Activated CD8-positive, alpha-beta memory T cell treated with anti-CD3 and anti-CD28 coated beads, Interleukin-2, amount 50 U/mL, for 24 hours (primary cell): ENCODE measurements around the gene MAP2K5.
A peak's percentile ranks its signal among the peaks of the same experiment; 100 is the strongest.

Experiments used
- DNase-seq: peaks from one replicate; pipeline ENCODE4 v3.0.0-alpha.2; 2020; ENCODE audit errors: extremely low read depth

The MAP2K5 gene

GRCh38 chr15:67782691-67782991, 240.1 kb downstream of the MAP2K5 start:
- DNase-seq: no peak

- peak; percentile 5 for DNase-seq
These were observed 240.8 kb downstream of the MAP2K5 start for GRCh38 chr15:67783303-67783702.

GRCh38 chr15:67784090-67784781, 241.7 kb downstream of the MAP2K5 start:
- DNase-seq: no peak

- no peak for DNase-seq
These were observed 242.4 kb downstream of the MAP2K5 start for GRCh38 chr15:67784856-67785430.

GRCh38 chr15:67785431-67785830, 242.9 kb downstream of the MAP2K5 start:
- no peak for DNase-seq

GRCh38 chr15:67786646-67787045, 244.1 kb downstream of the MAP2K5 start:
- no peak for DNase-seq

GRCh38 chr15:67788986-67789385, 246.5 kb downstream of the MAP2K5 start:
- no peak for DNase-seq

GRCh38 chr15:67790610-67791319, 248.3 kb downstream of the MAP2K5 start:
- DNase-seq: no peak

GRCh38 chr15:67792250-67792942, 249.9 kb downstream of the MAP2K5 start:
- DNase-seq: no peak

- DNase-seq: peak; percentile 8
These were observed 252.5 kb downstream of the MAP2K5 start for GRCh38 chr15:67794832-67795574.

- no peak for DNase-seq
These were observed 254.0 kb downstream of the MAP2K5 start for GRCh38 chr15:67796196-67797127.

GRCh38 chr15:67799801-67800205, 257.3 kb downstream of the MAP2K5 start:
- DNase-seq: no peak

GRCh38 chr15:67801142-67801541, 258.6 kb downstream of the MAP2K5 start:
- DNase-seq: no peak

GRCh38 chr15:67801926-67802914, 259.7 kb downstream of the MAP2K5 start:
- no peak for DNase-seq

- no peak for DNase-seq
These were observed 260.8 kb downstream of the MAP2K5 start for GRCh38 chr15:67803299-67803698.

GRCh38 chr15:67803996-67804843, 261.7 kb downstream of the MAP2K5 start:
- DNase-seq: no peak

GRCh38 chr15:67805008-67805665, 262.6 kb downstream of the MAP2K5 start:
- DNase-seq: no peak
